Esophagus muscularis mucosa (tissue), 4 donors: ENCODE measurements around the gene NFATC1. TPM values are rescaled to one million over a fixed set of nuclear protein-coding genes. Genes with fewer than 3 reads are reported as not detected.
A peak's percentile ranks its signal among the peaks of the same experiment; 100 is the strongest.

Experiments
- DNase-seq: peaks from one replicate; pipeline ENCODE4 v3.0.0-alpha.2; 2017; ENCODE audit errors: extremely low spot score
- H3K27ac ChIP-seq, 4 donors: fragments of 200-600 bp; sonication (generic); replicated peaks in 1 of 4; 1 replicate in 3 of 4; 2 replicates in 1 of 4; pipeline ENCODE4 v1.5.1; 2016 to 2019; ENCODE audit warnings: mild to moderate bottlenecking in 1 of 4
- H3K27me3 ChIP-seq, 4 donors: fragments of 200-600 bp; sonication (generic); one replicate each; pipeline versions ENCODE4 v1.5.1 to v1.6.0; 2016 to 2019
- H3K36me3 ChIP-seq, 4 donors: fragments of 200-600 bp; sonication (generic); one replicate each; pipeline ENCODE4 v1.5.1; 2016 to 2019
- H3K4me1 ChIP-seq, 4 donors: fragments of 200-600 bp; sonication (generic); one replicate each; pipeline ENCODE4 v1.5.1; 2016 to 2019
- H3K4me3 ChIP-seq, 4 donors: fragments of 200-600 bp; sonication (generic); 1 replicate in 2 of 4; 2 replicates in 2 of 4; pipeline ENCODE4 v1.5.1; 2016 to 2019; ENCODE audit warnings: mild to moderate bottlenecking in 4 of 4, moderate library complexity in 1 of 4
- H3K9me3 ChIP-seq, 4 donors: fragments of 200-600 bp; sonication (generic); 1 replicate in 3 of 4; 2 replicates in 1 of 4; pipeline ENCODE4 v1.5.1; 2016 to 2019
- EP300 ChIP-seq: sonication (generic); formaldehyde crosslinking; IDR thresholded peaks from one replicate; pipeline ENCODE4 v1.6.1; 2017; ENCODE audit warnings: antibody characterized with exemption
- POLR2A ChIP-seq: fragments of 450-650 bp; IDR thresholded peaks from one replicate; pipeline ENCODE4 v1.6.1; 2017; ENCODE audit warnings: antibody characterized with exemption, moderate library complexity, mild to moderate bottlenecking, low read depth
- POLR2AphosphoS5 ChIP-seq, 2 donors: sonication (generic); formaldehyde crosslinking; IDR thresholded peaks; one replicate each; pipeline ENCODE4 v1.6.1; 2017; ENCODE audit warnings: antibody characterized with exemption in 2 of 2
- WGBS: methylation state at CpG from one replicate; pipeline ENCODE4 v1.1.5; 2018; 5-methylcytosine and 5-hydroxymethylcytosine counted together
- intact Hi-C: fragments of 100-400 bp; cut with DNase I; formaldehyde crosslinking; loops from one replicate; pipeline ENCODE4 v1.15.1; 2023
- total RNA-seq, 4 donors: library from RNA; depleted of rRNA; stranded (reverse); fragments of >200 nt; gene quantifications; one replicate each; pipeline versions ENCODE4 v1.1.0 to v1.2.1, GENCODE V29; 2016
- TF ChIP-seq, protein P1 (sequence below), 3 experiments: fragments of 200-600 bp in 2 of 3; fragments of 450-650 bp in 1 of 3; sonication (generic) in 2 of 3; IDR thresholded peaks; one replicate each; pipeline ENCODE4 v1.5.1; 2017 to 2019; ENCODE audit warnings: antibody characterized with exemption in 3 of 3, mild to moderate bottlenecking in 2 of 3, moderate library complexity in 1 of 3

Gene NFATC1
- total RNA-seq, 4 donors from 2014 or later = 15.0 to 22.0 (median 17.8) TPM

DNA sequence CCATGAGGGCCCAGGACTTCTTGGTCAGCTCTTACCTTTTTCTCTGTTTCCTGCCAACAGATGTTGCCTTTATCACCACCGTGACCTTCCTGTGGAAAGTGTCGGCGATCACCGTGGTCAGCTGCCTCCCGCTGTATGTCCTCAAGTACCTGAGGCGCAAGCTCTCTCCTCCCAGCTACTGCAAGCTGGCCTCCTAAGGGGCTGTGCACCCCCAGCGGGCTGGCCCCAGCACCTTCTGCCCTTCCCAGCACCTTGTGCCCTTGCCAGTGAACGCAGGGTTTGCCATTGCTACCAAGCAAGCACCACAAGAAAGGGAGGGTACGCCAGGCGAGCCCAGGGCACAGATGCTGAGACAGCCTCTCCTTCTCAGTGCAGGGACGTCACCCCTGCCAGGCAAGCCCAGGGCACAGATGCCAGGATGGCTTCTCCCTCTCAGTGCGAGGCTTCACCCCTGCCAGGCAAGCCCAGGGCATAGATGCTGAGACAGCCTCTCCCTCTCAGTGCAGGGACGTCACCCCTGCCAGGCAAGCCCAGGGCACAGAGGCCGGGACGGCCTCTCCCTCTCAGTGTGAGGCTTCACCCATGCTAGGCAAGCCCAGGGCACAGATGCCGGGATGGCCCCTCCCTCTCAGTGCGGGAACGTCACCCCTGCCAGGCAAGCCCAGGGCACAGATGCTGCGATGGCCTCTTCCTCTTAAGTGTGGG, 18.4 kb upstream of the NFATC1 start:
- TF ChIP-seq EP300 (no peak), POLR2AphosphoS5 (IDR thresholded peaks at IDR 0.05) (no peak), POLR2A (no peak)
- TF ChIP-seq, protein P1, sequence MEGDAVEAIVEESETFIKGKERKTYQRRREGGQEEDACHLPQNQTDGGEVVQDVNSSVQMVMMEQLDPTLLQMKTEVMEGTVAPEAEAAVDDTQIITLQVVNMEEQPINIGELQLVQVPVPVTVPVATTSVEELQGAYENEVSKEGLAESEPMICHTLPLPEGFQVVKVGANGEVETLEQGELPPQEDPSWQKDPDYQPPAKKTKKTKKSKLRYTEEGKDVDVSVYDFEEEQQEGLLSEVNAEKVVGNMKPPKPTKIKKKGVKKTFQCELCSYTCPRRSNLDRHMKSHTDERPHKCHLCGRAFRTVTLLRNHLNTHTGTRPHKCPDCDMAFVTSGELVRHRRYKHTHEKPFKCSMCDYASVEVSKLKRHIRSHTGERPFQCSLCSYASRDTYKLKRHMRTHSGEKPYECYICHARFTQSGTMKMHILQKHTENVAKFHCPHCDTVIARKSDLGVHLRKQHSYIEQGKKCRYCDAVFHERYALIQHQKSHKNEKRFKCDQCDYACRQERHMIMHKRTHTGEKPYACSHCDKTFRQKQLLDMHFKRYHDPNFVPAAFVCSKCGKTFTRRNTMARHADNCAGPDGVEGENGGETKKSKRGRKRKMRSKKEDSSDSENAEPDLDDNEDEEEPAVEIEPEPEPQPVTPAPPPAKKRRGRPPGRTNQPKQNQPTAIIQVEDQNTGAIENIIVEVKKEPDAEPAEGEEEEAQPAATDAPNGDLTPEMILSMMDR (IDR thresholded peaks at IDR 0.05) = no peak
- H3K4me1 ChIP-seq = peaks cover 4 to 14% (median 9%) of the 10 kb centered on the region in 4 donors
- H3K36me3 ChIP-seq = peaks cover 7 to 48% (median 29%) of the 10 kb centered on the region in 4 donors
- H3K27ac ChIP-seq = no peak overlapping the region
- WGBS = 94% methylated on average over 11 of the region's 19 CpGs
- intact Hi-C loops = no loop called here
- no peaks in the 10 kb centered on the region for H3K27me3 ChIP-seq
- no peaks in the 10 kb centered on the region for H3K9me3 ChIP-seq
- H3K4me3 ChIP-seq = no peak overlapping the region
- no peak for DNase-seq

DNA sequence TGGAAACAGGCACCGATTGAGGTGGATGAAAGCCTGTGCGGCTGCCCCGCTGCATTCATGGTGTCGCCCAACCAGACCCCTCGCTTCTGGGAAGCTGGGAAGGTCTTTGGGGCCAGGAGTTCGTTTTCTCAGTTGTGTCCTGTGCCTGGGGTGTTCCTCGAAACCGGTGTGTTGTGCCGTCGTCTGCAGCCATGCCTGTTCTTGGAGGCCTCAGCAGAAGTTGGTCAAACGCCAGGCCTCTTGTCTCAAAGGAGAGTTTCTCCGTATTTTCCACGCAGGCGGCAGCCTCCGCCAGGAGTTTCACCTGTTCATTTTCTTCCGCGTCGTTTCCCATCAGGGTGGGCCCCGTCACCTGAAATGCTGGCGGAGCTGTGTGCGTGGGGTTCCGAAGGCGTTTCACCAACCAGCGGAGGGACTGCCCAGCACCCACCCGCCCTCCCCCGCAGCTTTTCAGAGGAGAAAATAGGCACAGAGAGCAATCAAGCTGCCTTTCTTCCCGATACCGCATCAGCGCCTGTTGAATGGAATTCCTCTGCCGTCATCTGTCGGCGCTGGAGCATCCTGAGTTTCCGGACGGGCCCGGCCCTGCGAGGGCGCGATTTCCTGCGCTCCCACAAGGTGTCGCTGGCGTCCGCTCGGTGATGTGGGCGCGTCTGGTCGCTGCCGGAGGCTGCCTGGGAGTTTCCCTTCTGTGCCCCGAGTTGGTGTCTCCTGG, 17.0 kb upstream of the NFATC1 start:
- no peaks in the 10 kb centered on the region for H3K9me3 ChIP-seq
- WGBS = 58% methylated on average over 40 of the region's 48 CpGs
- no peaks in the 10 kb centered on the region for H3K27me3 ChIP-seq
- H3K27ac ChIP-seq = no peak overlapping the region
- peaks cover 4 to 14% (median 9%) of the 10 kb centered on the region in 4 donors for H3K4me1 ChIP-seq
- H3K36me3 ChIP-seq = peaks cover 7 to 43% (median 26%) of the 10 kb centered on the region in 4 donors
- no peak overlapping the region for H3K4me3 ChIP-seq
- intact Hi-C loops = loop anchor here (1.0 kb wide), 1 partner anchor 266 kb away; no protein-coding TSS in a partner anchor
- no peak for DNase-seq
- TF ChIP-seq EP300 = no peak
- TF ChIP-seq, protein P1 (IDR thresholded peaks at IDR 0.05) = peak; percentile 95 to 99 (median 96)
- TF ChIP-seq POLR2AphosphoS5 (IDR thresholded peaks at IDR 0.05) = peak; percentile 17 to 68

DNA sequence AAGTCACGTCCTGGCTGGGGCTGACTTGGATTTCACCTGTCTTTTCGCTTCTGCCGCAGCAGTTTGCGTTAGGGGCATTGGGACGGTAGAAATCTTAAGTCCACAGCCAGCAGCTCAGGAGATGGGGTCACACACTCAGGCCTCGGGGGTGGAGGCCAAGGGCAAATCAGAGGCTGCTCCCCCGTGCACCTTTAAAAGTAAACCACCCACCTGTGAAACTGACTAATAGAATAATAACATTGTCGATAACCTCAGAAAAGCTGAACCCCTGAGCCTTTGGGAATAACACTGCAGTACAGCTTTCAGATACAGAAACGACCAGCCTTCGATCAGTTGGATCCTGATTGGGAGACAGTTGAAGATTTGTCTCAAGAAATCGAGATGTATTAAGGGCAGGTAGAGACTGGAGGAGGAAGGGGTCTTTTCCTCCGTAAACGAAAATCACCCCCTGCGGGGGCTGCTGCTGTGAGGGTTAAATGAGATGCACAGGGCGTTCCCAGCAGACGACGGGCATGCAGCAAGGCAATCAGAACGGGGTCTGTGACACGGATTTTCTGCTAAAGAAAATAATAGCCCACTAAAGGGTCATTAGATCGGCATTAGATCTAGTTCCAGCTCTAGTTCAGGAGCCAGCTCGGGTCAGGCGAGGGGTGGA, 16.4 kb upstream of the NFATC1 start:
- H3K4me1 ChIP-seq = peaks cover 4 to 15% (median 10%) of the 10 kb centered on the region in 4 donors
- H3K27me3 ChIP-seq = no peaks in the 10 kb centered on the region
- WGBS = 74% methylated on average over 18 of the region's 22 CpGs
- H3K36me3 ChIP-seq = peaks cover 7 to 36% (median 23%) of the 10 kb centered on the region in 4 donors
- DNase-seq = no peak
- intact Hi-C loops = loop anchor here (1.0 kb wide), 1 partner anchor 265 kb away; no protein-coding TSS in a partner anchor
- no peak overlapping the region for H3K4me3 ChIP-seq
- no peak overlapping the region for H3K27ac ChIP-seq
- no peak for TF ChIP-seq POLR2A
- TF ChIP-seq, protein P1 (IDR thresholded peaks at IDR 0.05) = peak in 1 of 3 experiments; percentile 4
- TF ChIP-seq POLR2AphosphoS5 (IDR thresholded peaks at IDR 0.05) = peak in 1 of 2 donors; percentile 2
- TF ChIP-seq EP300 = no peak
- no peaks in the 10 kb centered on the region for H3K9me3 ChIP-seq

DNA sequence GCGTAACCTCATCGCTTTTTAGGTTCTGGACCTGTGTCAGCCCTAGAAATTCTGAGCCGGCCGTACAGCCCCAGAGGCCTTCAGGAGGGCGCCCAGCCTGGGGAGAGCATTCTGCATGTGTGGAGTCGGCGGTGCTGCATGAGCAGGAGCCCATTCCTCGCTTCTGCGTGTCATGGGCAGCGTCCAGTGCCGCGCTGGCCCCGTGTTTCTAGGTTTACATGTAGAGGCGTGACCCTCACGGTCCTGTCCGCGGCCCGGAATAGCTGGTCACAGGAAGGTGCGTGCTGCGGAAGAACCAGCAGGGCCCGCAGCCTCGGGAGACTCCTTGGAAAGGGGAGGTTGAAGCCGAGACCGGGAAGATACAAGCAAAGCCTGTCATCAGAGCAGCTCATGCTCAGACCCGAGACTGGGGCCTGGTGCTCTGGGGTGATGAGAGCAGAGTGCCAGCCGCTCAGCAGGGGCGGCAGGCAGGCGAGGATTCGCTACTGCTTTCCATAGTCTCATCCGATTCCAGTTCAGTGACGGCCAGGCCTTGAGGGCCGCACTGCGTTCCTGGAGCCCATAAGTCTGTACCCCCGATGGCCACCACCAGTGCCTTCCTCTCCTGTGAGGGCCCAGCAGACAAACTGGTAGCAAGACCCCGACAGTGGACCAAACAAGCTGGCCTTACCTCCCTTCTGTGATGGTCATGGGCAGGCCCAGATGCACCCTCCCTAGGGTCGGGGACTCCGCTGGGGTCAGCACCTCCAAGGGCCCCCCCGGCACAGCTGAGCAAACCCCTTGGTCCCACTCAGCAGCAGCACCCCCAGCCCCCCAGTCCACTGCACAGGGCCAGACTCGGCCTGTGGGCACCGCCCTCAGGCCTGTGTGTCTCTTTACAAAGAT, 15.6 kb upstream of the NFATC1 start:
- Histone ChIP-seq H3K27ac (no peak overlapping the region), H3K36me3 (peaks cover 7 to 28% (median 15%) of the 10 kb centered on the region in 4 donors), H3K4me1 (peaks cover 4 to 21% (median 16%) of the 10 kb centered on the region in 4 donors), H3K9me3 (no peaks in the 10 kb centered on the region), H3K4me3 (no peak overlapping the region), H3K27me3 (no peaks in the 10 kb centered on the region)
- DNase-seq = no peak
- TF ChIP-seq POLR2A = no peak
- TF ChIP-seq, protein P1 (IDR thresholded peaks at IDR 0.05) = no peak
- TF ChIP-seq POLR2AphosphoS5 (IDR thresholded peaks at IDR 0.05) = no peak
- no peak for TF ChIP-seq EP300
- 93% methylated on average over 29 of the region's 40 CpGs for WGBS
- intact Hi-C loops = loop anchor here (1.0 to 2.0 kb wide), 2 partner anchors 149 to 264 kb away; no protein-coding TSS in a partner anchor
